Body of pancreas (tissue), 4 donors: ENCODE results near the gene THADA.

Source experiments
- CTCF ChIP-seq, 7 experiments: fragments of 450-650 bp in 4 of 7; fragments of 200-600 bp in 3 of 7; sonication (generic) in 3 of 7; IDR thresholded peaks; one replicate each; pipeline ENCODE4 v1.5.1; 2016 to 2019; ENCODE audit warnings: antibody characterized with exemption in 7 of 7
- POLR2A ChIP-seq, 3 donors: fragments of 450-650 bp; IDR thresholded peaks; one replicate each; pipeline ENCODE4 v1.6.1; 2016; ENCODE audit warnings: antibody characterized with exemption in 3 of 3, mild to moderate bottlenecking in 2 of 3

GRCh38 chr2:43300781-43301583 is 294.9 kb downstream of the THADA start:
- TF ChIP-seq CTCF (IDR thresholded peaks at IDR 0.05) (no peak), POLR2A (IDR thresholded peaks at IDR 0.05) (no peak)
